Hypothalamus (tissue), 51 donors: Measurements from ENCODE around the gene AHCY.
"Not testable (repeated sequence)": the region's sequence is repeated elsewhere in the genome, so short reads cannot be mapped to it uniquely, and the experiment has no call there.

Experiments used
- DNase-seq, 51 donors: peaks; one replicate each; lab custom pipeline; 2025; lab: John Stamatoyannopoulos, UW

The AHCY gene

GRCh38 chr20:34300256-34300806 lies 2.8 kb downstream of the AHCY start:
- DNase-seq = no peak

- no peak for DNase-seq
These were observed 3.4 kb downstream of the AHCY start for GRCh38 chr20:34299556-34300255.

DNA sequence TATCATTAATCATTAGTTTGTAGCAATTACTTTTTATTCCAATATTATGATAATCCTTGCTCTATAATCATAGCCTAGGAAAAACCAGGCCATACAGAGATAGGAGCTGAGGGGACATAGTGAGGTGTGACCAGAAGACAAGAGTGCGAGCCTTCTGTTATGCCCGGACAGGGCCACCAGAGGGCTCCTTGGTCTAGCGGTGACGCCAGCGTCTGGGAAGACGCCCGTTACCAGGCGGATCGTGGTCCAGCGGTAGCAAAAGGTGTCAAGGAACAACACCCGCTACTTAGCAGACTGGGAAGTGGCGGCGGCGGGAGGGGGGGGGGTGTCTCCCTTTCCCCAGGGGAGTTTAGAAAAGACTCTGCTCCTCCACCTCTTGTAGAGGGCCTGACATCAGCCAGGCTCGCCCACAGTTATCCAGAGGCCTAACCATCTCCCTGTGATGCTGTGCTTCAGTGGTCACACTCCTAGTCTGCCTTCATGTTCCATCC lies 4.8 kb downstream of the AHCY start:
- DNase-seq = not testable (repeated sequence)

- DNase-seq = no peak
These were observed 6.7 kb downstream of the AHCY start for GRCh38 chr20:34296468-34296867.

- DNase-seq = no peak
These were observed 7.9 kb downstream of the AHCY start for GRCh38 chr20:34295284-34295683.

DNA sequence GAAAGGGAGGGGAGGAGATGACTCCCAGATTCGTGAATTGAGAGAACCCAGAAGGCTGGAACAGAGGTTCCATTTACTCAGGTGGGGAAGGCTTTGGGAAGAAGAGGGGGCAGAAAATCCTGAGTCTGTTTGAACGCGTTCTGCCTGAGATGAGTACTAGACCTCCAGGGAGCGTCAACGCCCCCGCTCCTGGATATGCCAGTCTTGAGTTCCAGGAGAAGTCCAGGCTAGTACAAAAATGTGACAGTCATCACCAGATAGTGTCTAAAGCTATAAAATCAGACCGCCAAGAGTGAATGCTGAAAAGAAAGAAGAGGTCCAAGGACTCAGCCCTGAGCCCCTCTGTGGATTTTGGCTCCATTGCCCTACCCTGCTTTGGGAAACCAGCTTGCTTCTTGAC lies 8.6 kb downstream of the AHCY start:
- no peak for DNase-seq

DNA sequence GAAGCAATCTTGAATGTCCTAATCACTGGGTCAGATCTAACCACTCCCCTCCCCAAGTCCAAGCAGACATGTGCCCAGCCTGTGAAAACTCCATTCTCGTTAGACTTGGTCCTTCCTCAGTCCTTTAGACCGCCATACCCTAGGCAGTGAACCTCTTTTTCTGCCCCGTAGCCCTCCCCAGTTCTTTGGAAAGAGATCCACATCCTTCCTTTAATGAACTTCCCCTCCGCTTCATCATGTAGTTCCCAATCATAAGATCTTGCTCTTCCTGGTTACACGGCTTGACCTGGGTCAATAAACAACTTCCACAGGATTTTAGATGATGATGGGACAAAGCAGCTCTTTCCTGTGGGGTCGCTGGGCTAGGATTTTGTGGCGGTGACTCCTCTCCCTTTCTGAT lies 9.6 kb downstream of the AHCY start:
- DNase-seq = no peak

GRCh38 chr20:34293119-34293518 lies 10.0 kb downstream of the AHCY start:
- DNase-seq = no peak

DNA sequence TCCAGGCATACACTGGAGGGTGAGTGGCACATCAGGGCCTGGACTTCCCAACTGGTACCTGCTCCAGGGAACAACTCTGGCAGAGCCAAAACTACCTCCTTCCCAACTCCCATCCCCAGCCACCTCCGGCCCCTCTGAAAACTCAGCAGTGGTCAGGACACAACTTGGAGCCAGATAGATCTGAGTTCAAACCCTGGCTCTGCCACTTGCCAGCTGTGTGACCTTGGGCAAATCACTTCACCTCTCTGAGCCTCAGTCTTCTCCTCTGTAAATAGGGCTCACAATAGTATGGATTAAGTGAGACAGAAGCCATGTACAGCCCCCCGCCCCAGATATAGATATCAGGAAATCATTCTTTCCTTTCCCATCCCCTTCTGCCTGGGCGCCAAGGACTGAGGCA lies 10.7 kb downstream of the AHCY start:
- DNase-seq = no peak

DNA sequence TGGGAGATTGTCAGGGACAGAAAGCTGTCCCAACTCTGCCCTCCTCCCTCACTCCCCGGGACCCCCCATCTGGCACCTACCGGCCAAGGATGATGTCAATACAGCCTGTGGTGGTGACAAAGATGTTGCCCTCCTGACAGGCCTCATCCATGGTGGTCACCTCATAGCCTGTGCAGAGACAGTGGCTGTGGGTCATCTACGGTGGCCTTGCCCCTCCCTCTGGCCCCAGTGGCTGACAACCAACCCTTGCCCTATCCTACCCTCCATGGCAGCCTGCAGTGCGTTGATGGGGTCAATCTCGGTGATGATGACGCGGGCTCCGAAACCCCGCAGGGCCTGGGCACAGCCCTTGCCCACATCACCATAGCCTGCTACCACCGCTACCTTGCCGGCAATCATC lies 12.7 kb downstream of the AHCY start:
- DNase-seq = no peak

GRCh38 chr20:34287500-34287899 lies 15.7 kb downstream of the AHCY start:
- not testable (repeated sequence) for DNase-seq

- DNase-seq = no peak
These were observed 17.7 kb downstream of the AHCY start for GRCh38 chr20:34285450-34285849.

DNA sequence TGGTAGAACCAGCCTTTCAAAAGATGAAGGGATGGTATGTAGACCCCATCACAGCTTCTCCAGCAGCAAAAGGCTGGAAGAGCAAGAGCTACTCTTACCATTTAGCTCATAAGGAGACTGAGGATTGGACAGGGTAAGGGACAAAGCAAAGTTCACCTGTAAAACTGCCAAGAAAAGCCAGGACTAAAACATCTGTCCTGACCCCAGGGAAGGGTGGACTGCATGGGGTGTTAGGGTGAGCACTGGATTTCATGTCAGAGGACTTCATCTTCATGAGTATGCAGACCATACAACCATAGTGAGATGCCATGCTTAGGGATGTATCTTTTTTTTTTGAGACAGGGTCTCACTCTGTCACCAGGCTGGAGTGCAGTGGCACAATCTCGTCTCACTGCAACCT lies 19.3 kb downstream of the AHCY start:
- DNase-seq = no peak

- no peak for DNase-seq
These were observed 21.1 kb downstream of the AHCY start for GRCh38 chr20:34282041-34282440.

DNA sequence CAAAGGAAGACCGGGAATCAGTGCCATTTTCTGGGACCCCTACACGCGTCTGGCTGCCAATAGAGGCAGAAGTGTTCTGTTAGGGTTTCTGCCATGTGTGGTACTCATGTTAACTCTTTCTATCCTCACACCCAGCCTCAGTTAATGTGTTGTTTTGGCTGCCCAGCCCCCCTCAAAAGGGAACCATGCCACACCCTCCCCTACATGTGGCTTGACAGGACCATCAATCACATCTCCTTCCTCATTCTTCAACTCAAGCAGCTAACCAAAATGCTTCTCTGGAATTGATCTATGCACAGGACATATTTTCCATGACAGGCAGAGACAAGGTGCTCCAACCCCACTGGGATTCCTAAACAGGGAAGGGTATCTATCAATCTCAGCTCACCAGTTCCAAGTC lies 22.0 kb downstream of the AHCY start:
- no peak for DNase-seq

- no peak for DNase-seq
These were observed 28.5 kb downstream of the AHCY start for GRCh38 chr20:34274694-34275093.

DNA sequence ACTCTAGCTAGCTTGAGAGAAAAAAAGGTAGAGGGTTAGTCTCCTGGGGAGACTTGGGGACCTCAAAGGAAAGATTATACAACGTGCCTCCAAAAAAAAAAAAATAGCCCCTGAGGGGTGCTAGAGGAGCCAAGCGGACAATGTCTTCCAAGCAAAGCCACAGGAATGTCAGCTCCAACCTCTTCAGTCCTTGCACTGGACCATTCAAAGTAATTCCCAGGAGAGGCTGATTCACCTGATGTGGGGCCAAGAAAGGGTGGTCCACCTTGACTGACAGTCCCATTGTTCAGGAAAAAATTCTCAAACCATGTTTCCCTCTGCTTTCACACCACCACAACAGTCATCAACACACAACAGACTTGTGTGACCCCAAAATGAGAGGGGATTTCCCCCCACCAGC lies 31.2 kb downstream of the AHCY start:
- DNase-seq = no peak

GRCh38 chr20:34269996-34270627 lies 33.0 kb downstream of the AHCY start:
- no peak for DNase-seq

GRCh38 chr20:34268851-34269636 lies 34.1 kb downstream of the AHCY start:
- peak in 16 of 51 donors; percentile 3 to 39 (median 12) for DNase-seq

DNA sequence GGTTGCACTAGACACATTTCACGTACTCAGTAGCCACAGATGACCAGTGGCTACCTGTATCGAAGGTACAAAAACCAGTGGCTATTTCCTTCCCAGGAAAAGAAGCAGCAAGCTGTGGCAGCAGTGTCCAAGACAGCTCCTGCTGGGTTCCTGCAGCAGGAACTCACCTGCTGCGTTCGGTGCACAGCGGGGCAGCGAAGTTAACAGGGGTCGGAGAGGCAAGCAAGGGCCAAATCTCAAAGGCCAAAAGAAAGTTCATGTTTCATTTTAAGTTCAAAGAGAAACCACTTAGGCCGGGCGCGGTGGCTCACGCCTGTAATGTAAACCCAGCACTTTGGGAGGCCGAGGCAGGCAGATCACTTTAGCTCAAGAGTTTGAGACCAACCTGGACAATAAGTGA lies 35.0 kb downstream of the AHCY start:
- no peak for DNase-seq

- DNase-seq = no peak
These were observed 39.0 kb downstream of the AHCY start for GRCh38 chr20:34264141-34264540.
